GM21786 (cell line): ENCODE data around the gene TPTE2.
"Not testable (repeated sequence)": the region's sequence is repeated elsewhere in the genome, so short reads cannot be mapped to it uniquely, and the experiment has no call there.

Source experiments
- ATAC-seq: cut with Tn5 transposase; IDR thresholded peaks from one replicate; pipeline ENCODE4 v1.9.1; 2021; ENCODE audit not compliant: unreplicated experiment

Gene TPTE2

DNA sequence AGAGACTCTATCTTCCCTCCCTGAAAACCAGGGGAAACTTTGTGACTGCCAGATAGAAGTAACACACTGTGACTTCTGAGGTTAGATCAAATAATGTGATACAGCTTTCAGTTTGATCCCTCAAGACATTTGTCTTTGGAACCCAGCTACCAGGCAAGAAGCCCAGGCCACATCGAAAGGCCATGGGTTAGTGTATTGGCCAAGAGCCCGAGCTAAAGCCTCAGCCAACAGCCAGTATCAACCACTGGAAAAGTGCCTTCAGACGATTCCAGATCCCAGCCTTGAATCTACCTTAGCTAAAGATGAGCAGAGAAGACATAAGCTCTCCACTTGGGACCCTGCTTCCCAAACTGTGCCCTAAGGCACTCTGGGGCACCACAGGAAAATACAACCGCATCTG, 10.9 kb upstream of the TPTE2 start:
- no peak for ATAC-seq

DNA sequence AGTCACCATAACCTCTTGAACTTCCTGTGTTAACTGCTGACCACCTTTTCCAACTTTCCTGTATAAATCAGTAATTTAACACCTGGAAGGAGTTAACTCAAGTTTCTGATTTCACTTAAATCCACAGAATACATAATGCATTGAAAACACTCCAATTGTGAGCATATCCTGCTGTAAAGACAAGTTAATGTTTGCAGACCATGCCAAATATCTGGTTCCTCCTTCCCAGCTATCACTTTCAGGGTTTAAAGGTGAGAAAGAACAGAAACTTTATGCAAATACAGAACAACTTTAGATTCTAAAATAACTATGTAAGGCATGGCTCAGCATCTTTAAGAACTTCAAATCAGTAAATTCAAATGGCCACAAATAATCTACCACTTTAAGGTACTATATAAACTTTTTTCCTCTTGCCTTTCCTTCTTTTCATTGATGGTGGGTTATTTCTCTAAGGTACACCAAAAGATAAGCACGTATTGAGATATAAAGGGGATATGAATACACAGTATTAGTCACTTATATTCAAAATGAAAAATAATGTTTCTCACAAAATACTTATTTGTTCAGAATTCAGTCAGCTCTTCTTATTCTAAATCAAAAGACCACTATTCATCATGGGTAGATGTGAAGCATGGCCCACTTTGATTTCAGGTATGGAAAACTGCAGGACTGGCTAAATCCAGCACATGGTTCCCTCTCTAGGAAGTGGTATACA, 6.6 kb upstream of the TPTE2 start:
- peak; percentile 76 for ATAC-seq

DNA sequence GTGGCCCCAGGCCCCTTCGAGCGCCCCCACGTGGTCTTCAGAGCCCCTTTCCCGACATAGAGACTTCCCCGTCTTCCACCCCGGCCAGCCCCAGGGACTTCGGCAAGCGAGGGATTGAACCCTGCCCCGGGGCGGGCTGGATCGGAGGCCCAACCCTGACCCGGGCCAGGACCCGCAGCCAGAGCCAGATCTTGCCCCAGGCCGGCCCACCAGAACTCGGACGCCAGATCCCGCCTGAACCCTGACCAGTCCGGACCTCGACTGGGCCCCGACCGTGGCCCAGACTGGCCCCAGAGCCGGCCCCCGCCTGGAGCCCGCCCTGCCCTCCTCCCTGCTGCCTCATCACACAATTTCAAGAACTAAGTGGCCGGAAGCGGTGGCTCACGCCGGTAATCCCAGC, 253 bp upstream of the TPTE2 start:
- ATAC-seq = no peak

GRCh38 chr13:19560672-19561071, 660 bp downstream of the TPTE2 start:
- ATAC-seq = not testable (repeated sequence)

- ATAC-seq = not testable (repeated sequence)
Measured at GRCh38 chr13:19559739-19560138, 1.6 kb downstream of the TPTE2 start.

DNA sequence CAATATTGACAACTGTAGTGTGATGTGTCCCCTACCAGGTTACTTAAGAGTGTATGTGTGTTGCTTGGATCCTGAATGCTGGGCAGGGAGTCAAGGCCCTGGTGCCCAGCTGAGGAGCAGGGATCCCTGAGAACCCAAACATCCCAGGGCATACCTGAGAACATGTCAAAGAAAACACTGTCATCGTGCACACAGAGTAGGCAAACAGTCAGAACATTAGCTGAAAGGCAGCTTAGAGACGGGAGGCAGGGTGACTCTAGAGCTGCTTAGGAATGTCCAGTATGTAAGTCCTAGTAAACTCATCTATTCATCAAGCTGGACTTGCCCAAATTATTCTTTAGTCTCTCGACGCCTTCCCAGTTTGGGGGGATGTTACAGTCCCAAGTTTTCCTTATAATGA, 4.0 kb downstream of the TPTE2 start:
- ATAC-seq = not testable (repeated sequence)

DNA sequence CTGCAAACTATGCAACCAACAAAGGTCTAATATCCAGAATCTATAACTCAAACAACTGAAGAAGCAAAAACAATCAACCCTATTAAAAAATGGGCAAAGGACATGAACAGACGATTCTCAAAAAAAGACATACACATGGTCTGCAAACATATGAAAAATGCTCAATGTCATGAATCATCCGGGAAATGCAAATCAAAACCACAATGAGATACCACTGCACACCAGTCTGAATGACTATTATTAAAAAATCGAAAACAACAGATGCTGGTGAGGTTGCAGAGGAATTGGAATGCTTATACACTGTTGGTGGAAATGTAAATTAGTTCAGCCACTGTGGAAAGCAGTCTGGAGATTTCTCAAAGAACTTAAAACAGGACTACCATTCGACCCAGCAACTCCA, 12.1 kb downstream of the TPTE2 start:
- ATAC-seq = not testable (repeated sequence)

GRCh38 chr13:19525634-19526033, 35.7 kb downstream of the TPTE2 start:
- peak; percentile 66 for ATAC-seq

GRCh38 chr13:19519049-19519448, 42.3 kb downstream of the TPTE2 start:
- no peak for ATAC-seq

DNA sequence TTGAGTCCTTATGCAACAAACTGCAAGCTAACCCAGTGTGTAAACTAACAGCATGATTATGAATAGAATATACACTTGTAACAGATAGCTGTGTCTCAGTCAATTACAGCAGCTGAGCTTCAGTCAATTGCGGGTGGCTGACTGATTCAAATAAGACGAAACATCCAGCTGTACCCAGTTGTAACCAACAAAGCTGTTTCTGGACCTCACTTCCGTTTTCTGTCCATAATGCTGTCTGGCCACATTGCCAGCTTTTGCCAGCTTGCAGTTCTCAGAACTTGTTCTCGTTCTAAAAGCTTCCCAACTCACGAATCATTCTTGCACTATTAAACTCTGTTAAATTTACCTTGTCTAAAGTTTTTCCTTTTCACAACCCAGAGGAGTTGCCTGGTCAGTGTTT, 53.7 kb downstream of the TPTE2 start:
- not testable (repeated sequence) for ATAC-seq

DNA sequence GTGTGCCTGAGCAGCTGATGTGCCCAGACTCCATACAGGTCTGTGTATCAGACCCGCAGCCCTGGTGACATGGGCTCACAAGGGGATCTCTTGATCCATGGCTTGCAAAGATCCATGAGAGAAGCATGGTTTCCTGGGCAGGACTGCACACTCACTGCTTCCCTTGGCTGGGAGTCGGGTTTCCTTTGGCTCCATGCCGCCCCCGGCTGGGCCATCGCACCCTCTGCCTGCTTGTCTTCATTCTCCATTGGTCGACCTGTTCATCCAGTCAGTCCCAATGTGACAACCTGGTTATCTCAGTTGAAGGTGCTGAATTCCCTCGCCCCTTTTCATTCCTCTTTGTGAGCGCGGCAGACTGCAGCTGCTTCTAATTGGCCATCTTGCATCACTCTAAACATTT, 101.2 kb downstream of the TPTE2 start:
- not testable (repeated sequence) for ATAC-seq

DNA sequence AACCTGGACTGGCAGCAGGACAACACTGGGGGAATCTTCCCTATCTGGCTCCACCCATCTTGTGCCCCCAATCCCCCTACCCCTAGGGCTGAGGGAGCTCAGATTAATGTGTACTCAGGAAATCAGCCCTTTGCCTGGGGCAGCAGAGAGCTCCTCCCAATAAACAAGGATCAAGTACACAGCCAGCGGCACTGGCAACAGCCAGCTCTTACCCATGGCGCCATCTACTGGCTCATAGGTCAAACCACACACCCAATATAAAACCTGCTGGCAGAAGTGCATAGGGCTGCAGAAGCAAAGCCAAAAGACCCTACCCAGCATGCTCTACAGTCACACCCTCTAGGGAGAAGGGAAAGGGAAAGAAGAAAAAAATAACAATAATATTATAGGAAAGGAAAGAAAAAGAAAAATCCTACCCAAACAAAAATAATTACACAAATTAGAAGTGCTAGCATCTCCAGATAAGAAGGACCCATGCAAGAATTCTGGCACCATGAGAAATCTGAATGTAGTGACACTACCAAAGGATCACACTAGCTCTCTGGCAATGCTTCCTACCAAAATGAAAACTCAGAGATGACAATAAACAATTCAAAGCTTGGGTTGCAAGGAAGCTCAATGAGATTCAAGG, 122.2 kb downstream of the TPTE2 start:
- not testable (repeated sequence) for ATAC-seq

DNA sequence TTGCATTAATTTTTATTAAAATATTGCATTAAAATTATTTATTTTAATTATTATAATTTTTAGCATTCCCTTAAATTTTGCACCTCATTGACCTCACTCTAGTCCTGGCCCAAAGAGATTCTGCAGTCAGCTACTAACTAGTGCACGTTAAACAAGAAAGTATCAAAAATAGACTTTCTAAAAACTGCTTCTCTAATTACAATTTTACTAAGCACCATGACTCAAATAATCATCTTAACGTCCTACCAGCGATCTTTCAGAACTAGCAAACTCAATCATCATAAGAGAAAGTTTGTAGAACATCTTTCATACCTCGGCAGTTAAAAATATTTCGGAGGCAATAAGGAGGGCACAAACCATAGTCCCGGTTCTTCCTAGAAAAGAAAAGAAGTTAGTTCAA, 123.6 kb downstream of the TPTE2 start:
- ATAC-seq = not testable (repeated sequence)

GRCh38 chr13:19422236-19422635, 139.1 kb downstream of the TPTE2 start:
- ATAC-seq = not testable (repeated sequence)

DNA sequence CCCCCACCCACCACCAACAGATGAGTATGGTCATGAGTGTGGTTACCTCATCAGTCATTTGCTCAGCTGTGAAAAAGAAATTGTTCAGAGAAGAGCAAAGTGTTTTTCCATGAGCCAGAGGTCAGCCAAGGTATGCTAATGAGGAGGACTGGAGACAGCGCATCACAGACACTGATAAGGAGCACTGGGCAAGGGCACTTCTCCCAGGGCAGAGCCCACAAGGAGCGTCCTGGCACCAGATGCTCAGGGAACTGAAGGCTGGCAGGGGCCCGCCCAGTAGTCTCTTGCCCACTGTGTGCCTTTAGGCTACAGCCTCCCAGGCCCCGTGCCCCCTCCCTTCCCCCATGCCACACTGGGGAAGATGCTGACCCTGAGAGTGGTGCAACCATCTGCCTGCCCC, 148.8 kb downstream of the TPTE2 start:
- not testable (repeated sequence) for ATAC-seq

DNA sequence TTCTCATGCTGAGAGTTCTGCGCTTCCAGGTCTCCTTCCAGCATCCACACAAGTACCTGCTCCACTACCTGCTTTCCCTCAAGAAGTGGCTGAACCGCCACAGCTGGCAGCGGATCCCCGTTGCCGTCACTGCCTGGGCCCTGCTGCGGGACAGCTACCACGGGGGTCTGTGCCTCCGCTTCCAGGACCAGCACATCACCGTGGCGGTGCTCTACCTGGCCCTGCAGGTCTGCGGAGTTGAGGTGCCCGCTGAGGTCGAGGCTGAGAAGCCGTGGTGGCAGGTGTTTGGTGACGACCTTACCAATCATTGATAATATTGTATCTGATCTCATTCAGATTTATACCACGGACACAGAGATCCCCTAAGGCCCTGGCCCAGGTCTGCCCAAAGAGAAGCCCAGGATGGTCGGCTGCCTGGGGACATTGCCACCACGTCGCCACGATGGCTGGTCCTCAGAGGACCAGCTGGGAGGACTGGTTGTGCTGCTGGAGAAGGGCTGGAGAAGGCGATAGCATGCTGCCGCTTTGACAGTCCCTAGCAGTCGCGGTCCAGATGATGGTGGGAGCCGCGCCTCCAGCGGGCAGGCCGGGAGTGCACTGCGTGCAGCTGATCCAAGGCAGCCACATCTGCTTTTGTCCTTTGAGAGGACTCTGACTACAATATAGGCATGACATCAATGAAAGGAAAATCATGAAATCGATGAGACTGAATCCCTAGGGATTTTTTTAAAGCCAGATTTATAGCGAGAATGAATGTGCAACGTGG, 178.4 kb downstream of the TPTE2 start:
- ATAC-seq = not testable (repeated sequence)

DNA sequence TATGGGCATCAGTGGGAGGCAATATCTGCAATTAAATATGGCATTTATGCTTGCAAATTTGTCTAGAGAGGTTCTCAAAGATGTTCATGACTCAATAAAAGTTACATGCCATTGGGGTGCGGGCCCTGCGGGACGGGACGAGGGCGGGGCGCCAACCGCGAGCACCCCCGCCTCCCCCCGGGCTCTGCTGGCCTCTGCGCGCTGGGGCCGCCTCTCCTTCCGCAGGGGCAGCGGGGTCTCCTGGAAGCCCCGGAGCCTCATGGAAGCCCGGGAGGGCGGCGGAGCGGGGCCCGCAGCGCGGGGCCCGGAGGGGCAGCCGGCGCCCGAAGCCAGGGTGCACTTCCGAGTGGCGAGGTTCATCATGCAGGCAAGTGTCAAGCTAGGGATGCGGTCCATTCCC, 179.2 kb downstream of the TPTE2 start:
- ATAC-seq = no peak
